ENCODE results near the gene SDHAF3.
"Not testable (repeated sequence)": the region's sequence is repeated elsewhere in the genome, so short reads cannot be mapped to it uniquely, and the experiment has no call there.

SDHAF3 gene

DNA sequence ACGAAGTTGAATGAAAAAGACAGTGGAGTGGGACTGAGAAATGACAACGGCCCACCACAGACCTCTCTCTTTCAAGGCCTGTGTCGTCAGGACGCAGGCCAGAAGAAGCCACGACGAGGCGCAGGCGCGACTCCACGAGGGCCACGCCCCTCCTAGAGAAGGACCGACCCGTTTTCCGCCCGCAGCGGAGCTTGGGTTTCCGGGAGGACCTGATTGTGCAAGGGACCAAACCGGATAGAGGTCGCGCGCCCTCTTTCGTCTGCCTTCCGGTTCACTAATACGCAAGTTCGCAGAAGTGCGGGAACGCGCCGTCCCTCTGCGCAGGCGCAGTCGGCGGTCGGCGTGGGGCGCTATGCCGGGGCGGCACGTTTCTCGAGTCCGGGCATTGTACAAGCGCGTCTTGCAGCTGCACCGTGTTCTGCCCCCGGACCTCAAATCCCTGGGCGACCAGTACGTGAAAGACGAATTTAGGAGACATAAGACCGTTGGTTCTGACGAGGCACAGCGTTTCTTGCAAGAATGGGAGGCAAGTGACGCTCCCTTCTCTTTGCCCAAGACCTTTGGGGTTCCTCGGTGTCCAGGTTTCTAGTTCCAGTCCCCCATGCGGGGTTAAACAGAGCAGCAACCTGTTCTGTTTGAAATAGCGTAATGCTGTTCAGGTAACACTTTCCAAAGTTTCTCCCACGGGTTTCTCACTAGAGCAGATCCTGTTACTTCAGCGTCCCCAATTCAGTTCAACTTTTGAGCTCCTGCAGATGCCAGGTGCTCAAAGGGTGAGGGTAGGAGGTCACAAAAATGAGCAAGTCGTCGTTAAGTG, at the start of gene SDHAF3:
Gene SDHAF3, plus strand, starts transcription at position 327 of the 817 bp plus-strand sequence. Its CDS starts 26 bp downstream, at position 353.
- TF ChIP-seq, protein P1, sequence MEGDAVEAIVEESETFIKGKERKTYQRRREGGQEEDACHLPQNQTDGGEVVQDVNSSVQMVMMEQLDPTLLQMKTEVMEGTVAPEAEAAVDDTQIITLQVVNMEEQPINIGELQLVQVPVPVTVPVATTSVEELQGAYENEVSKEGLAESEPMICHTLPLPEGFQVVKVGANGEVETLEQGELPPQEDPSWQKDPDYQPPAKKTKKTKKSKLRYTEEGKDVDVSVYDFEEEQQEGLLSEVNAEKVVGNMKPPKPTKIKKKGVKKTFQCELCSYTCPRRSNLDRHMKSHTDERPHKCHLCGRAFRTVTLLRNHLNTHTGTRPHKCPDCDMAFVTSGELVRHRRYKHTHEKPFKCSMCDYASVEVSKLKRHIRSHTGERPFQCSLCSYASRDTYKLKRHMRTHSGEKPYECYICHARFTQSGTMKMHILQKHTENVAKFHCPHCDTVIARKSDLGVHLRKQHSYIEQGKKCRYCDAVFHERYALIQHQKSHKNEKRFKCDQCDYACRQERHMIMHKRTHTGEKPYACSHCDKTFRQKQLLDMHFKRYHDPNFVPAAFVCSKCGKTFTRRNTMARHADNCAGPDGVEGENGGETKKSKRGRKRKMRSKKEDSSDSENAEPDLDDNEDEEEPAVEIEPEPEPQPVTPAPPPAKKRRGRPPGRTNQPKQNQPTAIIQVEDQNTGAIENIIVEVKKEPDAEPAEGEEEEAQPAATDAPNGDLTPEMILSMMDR (IDR thresholded peaks at IDR 0.05; ENCODE audit: low read depth, low read length, poor library complexity, severe bottlenecking): peak; percentile 27
- TF ChIP-seq EZH2phosphoT487 (IDR thresholded peaks at IDR 0.05; ENCODE audit: borderline replicate concordance, low read length): no peak
- no peaks in the 10 kb centered on the region for H4K20me1 ChIP-seq (ENCODE audit: control insufficient read depth, insufficient read depth, low read depth, low read length)
- no peaks in the 10 kb centered on the region for H3K27me3 ChIP-seq (ENCODE audit: control insufficient read depth, low read length)
- peak within 1 kb of the TSS; percentile 68 for H3K27ac ChIP-seq (ENCODE audit: low read depth, low read length)
- H3K4me3 ChIP-seq (ENCODE audit: low read length): peak within 1 kb of the TSS; percentile 82
- peaks cover 8% of the 10 kb centered on the region; the same call in 1 of the 2 replicates for H3K9me3 ChIP-seq (ENCODE audit: control insufficient read depth, insufficient read depth, low read length)
- peaks cover 32% of the 10 kb centered on the region for H3K4me1 ChIP-seq (ENCODE audit: control insufficient read depth, low read length)
- H3K9me2 ChIP-seq (replicated peaks; ENCODE audit: control insufficient read depth, low read length): no peaks in the 10 kb centered on the region
- H3K4me2 ChIP-seq (ENCODE audit: low read length): peak within 1 kb of the TSS; percentile 82
- H3K79me2 ChIP-seq (ENCODE audit: control insufficient read depth, low read length): peaks cover 50% of the 10 kb centered on the region
- H3F3A ChIP-seq (ENCODE audit: control insufficient read depth, insufficient read depth): peaks cover 19% of the 10 kb centered on the region
- peaks cover 35% of the 10 kb centered on the region for H3K36me3 ChIP-seq (ENCODE audit: control insufficient read depth, low read length)

DNA sequence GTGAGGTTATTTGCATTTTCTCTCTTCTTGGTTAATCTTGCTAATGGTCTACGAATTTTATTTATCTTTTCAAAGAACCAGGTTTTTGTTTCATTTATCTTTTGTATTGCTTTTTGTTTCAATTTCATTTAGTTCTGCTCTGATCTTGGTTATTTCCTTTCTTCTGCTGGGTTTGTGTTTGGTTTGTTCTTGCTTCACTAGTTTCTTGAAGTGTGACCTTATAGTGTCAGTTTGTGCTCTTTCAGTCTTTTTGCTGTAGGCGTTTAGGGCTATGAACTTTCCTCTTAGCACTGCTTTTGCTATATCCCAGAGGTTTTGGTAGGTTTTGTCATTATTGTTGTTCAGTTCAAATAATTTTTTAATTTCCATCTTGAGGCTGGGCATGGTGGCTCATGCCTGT, 45.5 kb upstream of the SDHAF3 start:
- H3F3A ChIP-seq (ENCODE audit: control insufficient read depth, insufficient read depth): not testable (repeated sequence)

DNA sequence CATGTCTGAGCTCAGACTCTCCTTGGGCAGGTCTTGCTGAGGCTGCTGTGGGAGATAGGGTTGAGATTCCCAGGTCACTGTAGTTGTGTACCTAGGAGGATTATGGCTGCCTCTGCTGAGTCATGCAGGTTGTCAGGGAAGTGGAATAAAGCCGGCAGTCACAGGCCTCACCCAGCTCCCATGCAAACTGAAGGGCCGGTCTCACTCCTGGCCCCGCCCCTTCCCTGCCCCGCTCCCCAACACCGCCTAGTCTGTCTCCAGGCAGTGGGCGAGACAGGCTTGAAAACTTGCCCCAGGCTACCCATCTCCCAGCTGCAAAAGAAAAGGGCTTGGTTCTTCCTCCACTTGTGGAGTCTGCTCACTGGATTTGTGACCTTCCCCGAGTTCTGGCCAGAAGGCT, 41.6 kb upstream of the SDHAF3 start:
- Histone ChIP-seq H3F3A (ENCODE audit: control insufficient read depth, insufficient read depth) (no peaks in the 10 kb centered on the region), H3K4me2 (ENCODE audit: low read length) (no peak overlapping the region), H3K9me2 (replicated peaks; ENCODE audit: control insufficient read depth, low read length) (no peaks in the 10 kb centered on the region), H3K9me3 (ENCODE audit: control insufficient read depth, insufficient read depth, low read length) (no peaks in the 10 kb centered on the region), H4K20me1 (ENCODE audit: control insufficient read depth, insufficient read depth, low read depth, low read length) (no peaks in the 10 kb centered on the region), H3K4me1 (ENCODE audit: control insufficient read depth, low read length) (no peaks in the 10 kb centered on the region), H3K27me3 (ENCODE audit: control insufficient read depth, low read length) (no peaks in the 10 kb centered on the region), H3K4me3 (ENCODE audit: low read length) (no peak overlapping the region), H3K79me2 (ENCODE audit: control insufficient read depth, low read length) (no peaks in the 10 kb centered on the region), H3K27ac (ENCODE audit: low read depth, low read length) (no peak overlapping the region), H3K36me3 (ENCODE audit: control insufficient read depth, low read length) (no peaks in the 10 kb centered on the region)
- TF ChIP-seq EZH2phosphoT487 (IDR thresholded peaks at IDR 0.05; ENCODE audit: borderline replicate concordance, low read length): no peak
- TF ChIP-seq, protein P1 (IDR thresholded peaks at IDR 0.05; ENCODE audit: low read depth, low read length, poor library complexity, severe bottlenecking): no peak

More for the DNA sequence above, 45.5 kb upstream of the SDHAF3 start:
- not testable (repeated sequence) for H3K79me2 ChIP-seq (ENCODE audit: control insufficient read depth, low read length); H3K27me3 ChIP-seq (ENCODE audit: control insufficient read depth, low read length); H3K4me1 ChIP-seq (ENCODE audit: control insufficient read depth, low read length); H3K9me2 ChIP-seq (replicated peaks; ENCODE audit: control insufficient read depth, low read length); H3K27ac ChIP-seq (ENCODE audit: low read depth, low read length); H4K20me1 ChIP-seq (ENCODE audit: control insufficient read depth, insufficient read depth, low read depth, low read length); H3K4me3 ChIP-seq (ENCODE audit: low read length); H3K9me3 ChIP-seq (ENCODE audit: control insufficient read depth, insufficient read depth, low read length); H3K4me2 ChIP-seq (ENCODE audit: low read length); H3K36me3 ChIP-seq (ENCODE audit: control insufficient read depth, low read length)
